IMR-90 (cell line): ENCODE measurements around the gene H1-8. TPM values are rescaled to one million over a fixed set of nuclear protein-coding genes. Genes with fewer than 3 reads are reported as not detected.
A peak's percentile ranks its signal among the peaks of the same experiment; 100 is the strongest.

Experiments used
- ATAC-seq: fragments of 200-7000 bp; cut with Tn5 transposase; 2 replicates; pipeline ENCODE4 v1.9.1; 2020; ENCODE audit warnings: low read depth, mild to moderate bottlenecking, moderate library complexity
- BruUV-seq: library from RNA; stranded (reverse); fragments of 400-500 nt; replicated peaks from 2 replicates; lab custom pipeline; 2021; lab: Mats Ljungman, UMichigan
- CTCF ChIA-PET: fragments of 300-600 bp; formaldehyde crosslinking; extraction: SDS; loops from one replicate; lab custom pipeline; 2021; ENCODE audit warnings: antibody characterized with exemption; lab: Yijun Ruan, JAX
- POLR2A ChIA-PET: fragments of 300-600 bp; sonication (Branson Sonifier 250); formaldehyde crosslinking; loops from one replicate; lab custom pipeline; 2022; ENCODE audit warnings: antibody characterized with exemption; ENCODE audit not compliant: unreplicated experiment; lab: Charles Lee
- DNase-seq: peaks from one replicate; pipeline ENCODE4 v3.0.0; 2013
- H2AFZ ChIP-seq: replicated peaks from 2 replicates; pipeline ENCODE3; 2013; ENCODE audit warnings: low read length, mild to moderate bottlenecking; ENCODE audit not compliant: poor library complexity
- H2AK5ac ChIP-seq: 2 replicates; pipeline ENCODE4 v1.6.1; 2013; ENCODE audit warnings: low read depth, low read length, inconsistent platforms
- H2AK9ac ChIP-seq: replicated peaks from 2 replicates; pipeline ENCODE3; 2013; ENCODE audit warnings: mild to moderate bottlenecking, low read depth, low read length, moderate library complexity; ENCODE audit not compliant: poor library complexity
- H2BK120ac ChIP-seq: 2 replicates; pipeline ENCODE4 v1.6.1; 2013; ENCODE audit warnings: low read depth, low read length, inconsistent platforms
- H2BK15ac ChIP-seq: 3 replicates; pipeline ENCODE4 v1.6.1; 2013; ENCODE audit warnings: low read depth, low read length, inconsistent platforms
- H2BK20ac ChIP-seq: 2 replicates; pipeline ENCODE4 v1.6.1; 2013; ENCODE audit warnings: low read depth, mild to moderate bottlenecking, inconsistent platforms, low read length, moderate library complexity
- H2BK5ac ChIP-seq: 2 replicates; pipeline ENCODE4 v1.6.1; 2013; ENCODE audit warnings: mild to moderate bottlenecking, low read depth, low read length, inconsistent platforms; ENCODE audit not compliant: poor library complexity, severe bottlenecking
- H3K14ac ChIP-seq: replicated peaks from 2 replicates; pipeline ENCODE4 v1.6.1; 2013; ENCODE audit warnings: low read depth, low read length, inconsistent platforms
- H3K18ac ChIP-seq: 2 replicates; pipeline ENCODE4 v1.6.1; 2013; ENCODE audit warnings: low read depth, low read length, control low read depth
- H3K23ac ChIP-seq: 2 replicates; pipeline ENCODE4 v1.6.1; 2013; ENCODE audit warnings: low read depth, low read length, inconsistent platforms
- H3K27ac ChIP-seq: 2 replicates; pipeline ENCODE4 v1.5.1; 2013; ENCODE audit warnings: mild to moderate bottlenecking, control low read depth, low read length; ENCODE audit not compliant: insufficient read depth
- H3K27me3 ChIP-seq: 2 replicates; pipeline ENCODE4 v1.6.1; 2013; ENCODE audit warnings: low read length; ENCODE audit not compliant: control insufficient read depth, insufficient read depth
- H3K36me3 ChIP-seq: 2 replicates; pipeline ENCODE4 v1.6.1; 2013; ENCODE audit warnings: low read length, mixed read lengths; ENCODE audit not compliant: control insufficient read depth, insufficient read depth
- H3K4ac ChIP-seq: 2 replicates; pipeline ENCODE4 v1.6.1; 2013; ENCODE audit warnings: low read depth, low read length, inconsistent platforms
- H3K4me1 ChIP-seq: 2 replicates; pipeline ENCODE4 v1.6.1; 2013; ENCODE audit warnings: low read length, mixed read lengths; ENCODE audit not compliant: control insufficient read depth, insufficient read depth
- H3K4me2 ChIP-seq: 2 replicates; pipeline ENCODE4 v1.6.1; 2013; ENCODE audit warnings: low read depth, mild to moderate bottlenecking, control low read depth, low read length, moderate library complexity
- H3K4me3 ChIP-seq: 2 replicates; pipeline ENCODE4 v1.5.1; 2013; ENCODE audit warnings: low read depth, mild to moderate bottlenecking, control low read depth, low read length, moderate library complexity; ENCODE audit not compliant: insufficient read depth
- H3K56ac ChIP-seq: 2 replicates; pipeline ENCODE4 v1.6.1; 2013; ENCODE audit warnings: low read length, inconsistent platforms; ENCODE audit not compliant: insufficient read depth; ENCODE audit errors: extremely low read depth
- H3K79me1 ChIP-seq, 2 experiments: 2 replicates each; pipeline ENCODE4 v1.6.1; 2013; ENCODE audit warnings: low read length in 2 of 2, inconsistent platforms in 1 of 2, low read depth in 1 of 2
- H3K9ac ChIP-seq: 2 replicates; pipeline ENCODE4 v1.6.1; 2013; ENCODE audit warnings: low read depth, low read length, control low read depth
- H3K9me1 ChIP-seq: 2 replicates; pipeline ENCODE4 v1.6.1; 2013; ENCODE audit warnings: low read length, inconsistent platforms; ENCODE audit not compliant: insufficient read depth
- H3K9me3 ChIP-seq: 2 replicates; pipeline ENCODE4 v1.6.1; 2013; ENCODE audit warnings: low read length; ENCODE audit not compliant: control insufficient read depth, insufficient read depth
- H4K20me1 ChIP-seq: 2 replicates; pipeline ENCODE4 v1.6.1; 2013; ENCODE audit warnings: low read length, inconsistent platforms; ENCODE audit not compliant: insufficient read depth
- H4K5ac ChIP-seq: 2 replicates; pipeline ENCODE4 v1.6.1; 2013; ENCODE audit warnings: mild to moderate bottlenecking, low read depth, low read length, control low read depth
- H4K8ac ChIP-seq, 2 experiments: 2 replicates each; pipeline ENCODE4 v1.6.1; 2013; ENCODE audit warnings: low read depth in 2 of 2, low read length in 2 of 2, control low read depth in 1 of 2, inconsistent platforms in 1 of 2
- H4K91ac ChIP-seq: 2 replicates; pipeline ENCODE4 v1.6.1; 2013; ENCODE audit warnings: low read depth, low read length, inconsistent platforms; ENCODE audit not compliant: insufficient read depth
- BHLHE40 ChIP-seq: fragments of 150-350 bp; IDR thresholded peaks from 2 replicates; pipeline ENCODE4 v1.6.1; 2016; ENCODE audit warnings: mild to moderate bottlenecking, low read depth, low read length
- CEBPB ChIP-seq: IDR thresholded peaks from 2 replicates; pipeline ENCODE4 v1.6.1; 2012; ENCODE audit warnings: low read depth, low read length, improper control_type of control experiment
- CHD1 ChIP-seq: IDR thresholded peaks from 2 replicates; pipeline ENCODE4 v1.6.1; 2012; ENCODE audit warnings: low read depth, low read length, improper control_type of control experiment
- CTCF ChIP-seq: conservative IDR thresholded peaks from 2 replicates; pipeline ENCODE4 v1.5.1; 2012; ENCODE audit warnings: mild to moderate bottlenecking, low read depth, low read length, improper control_type of control experiment
- ELK1 ChIP-seq: fragments of 150-350 bp; IDR thresholded peaks from 2 replicates; pipeline ENCODE4 v1.6.1; 2016; ENCODE audit warnings: low read depth, mild to moderate bottlenecking, low read length, moderate library complexity, borderline replicate concordance
- FOS ChIP-seq: fragments of 150-350 bp; IDR thresholded peaks from 2 replicates; pipeline ENCODE4 v1.6.1; 2016; ENCODE audit warnings: low read depth, low read length
- MAZ ChIP-seq: IDR thresholded peaks from 2 replicates; pipeline ENCODE4 v1.6.1; 2012; ENCODE audit warnings: low read depth, mild to moderate bottlenecking, low read length, improper control_type of control experiment, moderate library complexity, borderline replicate concordance
- MXI1 ChIP-seq: IDR thresholded peaks from 2 replicates; pipeline ENCODE4 v1.6.1; 2012; ENCODE audit warnings: low read depth, mild to moderate bottlenecking, low read length, moderate library complexity, borderline replicate concordance
- NFE2L2 ChIP-seq: fragments of 150-350 bp; IDR thresholded peaks from 2 replicates; pipeline ENCODE4 v1.6.1; 2016; ENCODE audit warnings: low read depth, mild to moderate bottlenecking, low read length
- POLR2A ChIP-seq: IDR thresholded peaks from 2 replicates; pipeline ENCODE4 v1.6.1; 2012; ENCODE audit warnings: mild to moderate bottlenecking, low read depth, low read length
- RAD21 ChIP-seq: IDR thresholded peaks from 2 replicates; pipeline ENCODE4 v1.6.1; 2012; ENCODE audit warnings: low read length, improper control_type of control experiment
- RCOR1 ChIP-seq: IDR thresholded peaks from 2 replicates; pipeline ENCODE4 v1.6.1; 2012; ENCODE audit warnings: mild to moderate bottlenecking, low read length, improper control_type of control experiment; ENCODE audit not compliant: insufficient replicate concordance
- RFX5 ChIP-seq: IDR thresholded peaks from 2 replicates; pipeline ENCODE4 v1.8.0; 2012; ENCODE audit warnings: low read depth, mild to moderate bottlenecking, low read length, moderate library complexity
- USF2 ChIP-seq: fragments of 150-350 bp; IDR thresholded peaks from 2 replicates; pipeline ENCODE4 v1.6.1; 2017; ENCODE audit warnings: mild to moderate bottlenecking, antibody characterized with exemption, low read length, low read depth
- WGBS, 2 experiments: methylation state at CpG; one replicate each; pipeline versions ENCODE4 v1.1.5 to v1.1.7; 2013; ENCODE audit warnings: missing lambda C conversion rate in 2 of 2; ENCODE audit not compliant: insufficient read length in 1 of 2; ENCODE audit errors: extremely low coverage in 2 of 2; 5-methylcytosine and 5-hydroxymethylcytosine counted together
- dilution Hi-C: fragments of 300-500 bp; cut with HindIII; formaldehyde crosslinking; loops from one replicate; pipeline ENCODE4 v1.14.3; 2018; ENCODE audit warnings: low sequenced_read_pairs; ENCODE audit not compliant: unreplicated experiment
- in situ Hi-C: fragments of 300-500 bp; cut with MboI; formaldehyde crosslinking; loops from 3 replicates; pipeline ENCODE4 v1.14.3; 2019; ENCODE audit warnings: low sequenced_read_pairs, inconsistent platforms, mixed read lengths
- intact Hi-C: fragments of 100-400 bp; cut with micrococcal nuclease; formaldehyde crosslinking; loops from 2 replicates; pipeline ENCODE4 v1.10.0; 2022
- polyA plus RNA-seq, 3 experiments: library from polyadenylated mRNA; depleted of rRNA; stranded (reverse); fragments of >200 nt; gene quantifications; 2 replicates each; pipeline ENCODE4 v1.2.3, GENCODE V29; 2012; ENCODE audit warnings: low replicate concordance in 1 of 3
- total RNA-seq: library from RNA; depleted of rRNA; stranded (reverse); fragments of >200 nt; gene quantifications from 2 replicates; pipeline ENCODE4 v1.2.3, GENCODE V29; 2012

Gene H1-8
- total and polyA plus RNA-seq, 2 of the 4 experiments (the other 2 are of a cell fraction) = not detected

- Histone ChIP-seq H2AK5ac (peak overlapping the region; percentile 99), H3K36me3 (peaks cover 41% of the 10 kb centered on the region), H2BK5ac (peak overlapping the region; percentile 96), H3K56ac (peak overlapping the region; percentile 19; the same call in 1 of the 2 replicates), H2AK9ac (peak overlapping the region; percentile 74), H3K27ac (peak overlapping the region; percentile 98), H4K8ac (peak overlapping the region; percentile 90 to 99), H3K4me3 (no peak overlapping the region), H3K9me1 (peaks cover 25% of the 10 kb centered on the region), H2BK120ac (peak overlapping the region; percentile 88), H3K14ac (peak overlapping the region; percentile 96), H2BK20ac (peak overlapping the region; percentile 95), H3K4me1 (peaks cover 39% of the 10 kb centered on the region), H4K5ac (peak overlapping the region; percentile 94), H3K27me3 (no peaks in the 10 kb centered on the region), H3K18ac (peak overlapping the region; percentile 81), H2AFZ (peak overlapping the region; percentile 59), H3K9ac (peak overlapping the region; percentile 47), H3K4me2 (peak overlapping the region; percentile 50), H4K91ac (peak overlapping the region; percentile 83), H3K9me3 (no peaks in the 10 kb centered on the region), H4K20me1 (no peaks in the 10 kb centered on the region), H3K4ac (peak overlapping the region; percentile 98), H2BK15ac (peak overlapping the region; percentile 61; the same call in 2 of the 3 replicates), H3K23ac (peak overlapping the region; percentile 57), H3K79me1 (peaks cover 13 to 41% of the 10 kb centered on the region in 2 experiments; a peak in 3 of 4 replicates)
- dilution Hi-C loops = no loop called here
- ChIA-PET POLR2A (no interaction called here), CTCF (interaction anchor here (0.7 to 1.3 kb wide), 2 partner anchors 47 to 72 kb away, joined by 3 read pairs; no protein-coding TSS in a partner anchor)
- BruUV-seq = no TSS peak
- TF ChIP-seq RFX5 = no peak
- TF ChIP-seq NFE2L2 = no peak
- no peak for TF ChIP-seq CEBPB
- no peak for TF ChIP-seq FOS
- TF ChIP-seq MAZ = no peak
- no peak for TF ChIP-seq CHD1
- no peak for TF ChIP-seq USF2
- no peak for TF ChIP-seq RAD21
- TF ChIP-seq POLR2A = no peak
- no peak for TF ChIP-seq RCOR1
- no peak for TF ChIP-seq BHLHE40
- TF ChIP-seq MXI1 = no peak
- no peak for TF ChIP-seq ELK1
- no peak for TF ChIP-seq CTCF
- DNase-seq (peak; percentile 19), ATAC-seq (no peak)
- 81% methylated on average over 3 of the region's 15 CpGs; no CpG with 5 or more reads in 1 of the 2 experiments for WGBS, 2 experiments
- intact Hi-C loops = no loop called here
- in situ Hi-C loops = no loop called here
Observed at GRCh38 chr3:129558081-129558771, 15.3 kb downstream of the H1-8 start.
